Measurements from ENCODE around the gene MRPS18B. TPM values are rescaled to one million over a fixed set of nuclear protein-coding genes. Genes with fewer than 3 reads are reported as not detected.

Gene MRPS18B
- total and polyA plus RNA-seq, 2 of the 4 experiments (the other 2 are of a cell fraction): 51.2 to 82.3 TPM

GRCh38 chr6:30573113-30573512, 44.5 kb upstream of the MRPS18B start:
- no peak overlapping the region for H3K14ac ChIP-seq (replicated peaks; ENCODE audit: low read depth, low read length)

More at GRCh38 chr6:30573113-30573512, 44.5 kb upstream of the MRPS18B start:
- Histone ChIP-seq H3K27ac (ENCODE audit: insufficient read depth, low read length) (no peak overlapping the region), H2BK15ac (ENCODE audit: low read depth, low read length) (no peak overlapping the region), H4K5ac (ENCODE audit: low read depth, low read length) (no peak overlapping the region), H3K9me3 (ENCODE audit: control insufficient read depth, insufficient read depth, low read length) (no peaks in the 10 kb centered on the region), H2AK9ac (replicated peaks; ENCODE audit: low read depth, low read length, poor library complexity) (no peak overlapping the region), H3K4me2 (ENCODE audit: low read depth, low read length) (no peak overlapping the region), H3K56ac (ENCODE audit: extremely low read depth, insufficient read depth, low read length) (no peak overlapping the region), H4K20me1 (ENCODE audit: insufficient read depth, low read length) (peaks cover 53% of the 10 kb centered on the region), H3K18ac (ENCODE audit: low read depth, low read length) (no peak overlapping the region), H3K4ac (ENCODE audit: low read depth, low read length) (no peak overlapping the region), H3K4me1 (ENCODE audit: control insufficient read depth, insufficient read depth, low read length) (peaks cover 3% of the 10 kb centered on the region), H2BK20ac (ENCODE audit: low read depth, low read length) (no peak overlapping the region), H2BK5ac (ENCODE audit: low read depth, low read length, poor library complexity, severe bottlenecking) (no peak overlapping the region), H3K36me3 (ENCODE audit: control insufficient read depth, insufficient read depth, low read length) (peaks cover 14% of the 10 kb centered on the region), H2AK5ac (ENCODE audit: low read depth, low read length) (no peak overlapping the region), H3K79me1 (ENCODE audit: low read depth in 1 of 2, low read length in 2 of 2) (peaks cover 32 to 59% of the 10 kb centered on the region in 2 experiments), H4K8ac (ENCODE audit: low read depth in 2 of 2, low read length in 2 of 2) (no peak overlapping the region), H3K9ac (ENCODE audit: low read depth, low read length) (no peak overlapping the region), H3K27me3 (ENCODE audit: control insufficient read depth, insufficient read depth, low read length) (no peaks in the 10 kb centered on the region), H3K23ac (ENCODE audit: low read depth, low read length) (no peak overlapping the region), H3K9me1 (ENCODE audit: insufficient read depth, low read length) (peaks cover 5% of the 10 kb centered on the region), H3K4me3 (ENCODE audit: insufficient read depth, low read depth, low read length) (no peak overlapping the region), H2AFZ (replicated peaks; ENCODE audit: low read length, poor library complexity) (no peak overlapping the region), H2BK120ac (ENCODE audit: low read depth, low read length) (no peak overlapping the region), H4K91ac (ENCODE audit: insufficient read depth, low read depth, low read length) (no peak overlapping the region)
- no peak for ATAC-seq (ENCODE audit: low read depth)
- in situ Hi-C loops (cut with MboI; ENCODE audit: low sequenced_read_pairs): no loop called here
- dilution Hi-C loops (cut with HindIII; ENCODE audit: low sequenced_read_pairs, unreplicated experiment): no loop called here
- CTCF ChIA-PET: no interaction called here
- POLR2A ChIA-PET (ENCODE audit: unreplicated experiment): no interaction called here
- no TSS peak for BruUV-seq (replicated peaks)
- no peak for DNase-seq
- intact Hi-C loops (cut with micrococcal nuclease): no loop called here
- WGBS, 2 experiments (ENCODE audit: extremely low coverage in 2 of 2, insufficient read length in 1 of 2): 91% methylated on average over 4 of the region's 4 CpGs; no CpG with 5 or more reads in 1 of the 2 experiments
- no peak for TF ChIP-seq POLR2A (IDR thresholded peaks at IDR 0.05; ENCODE audit: low read depth, low read length)
- no peak for TF ChIP-seq FOS (IDR thresholded peaks at IDR 0.05; ENCODE audit: low read depth, low read length)
- no peak for TF ChIP-seq SMC3 (IDR thresholded peaks at IDR 0.05; ENCODE audit: low read depth, low read length)
- no peak for TF ChIP-seq BHLHE40 (IDR thresholded peaks at IDR 0.05; ENCODE audit: low read depth, low read length)
- TF ChIP-seq CEBPB (IDR thresholded peaks at IDR 0.05; ENCODE audit: low read depth, low read length): no peak

Data from IMR-90 (cell line).